ENCODE data around the gene SRPK1. TPM values are rescaled to one million over a fixed set of nuclear protein-coding genes. Genes with fewer than 3 reads are reported as not detected.

The SRPK1 gene
- total RNA-seq, 2 donors from 2014 or later: 13.8 to 51.6 TPM

- no peaks in the 10 kb centered on the region for H3K4me1 ChIP-seq (ENCODE audit: control insufficient read depth in 1 of 2, low read depth in 2 of 2)
- DNase-seq (ENCODE audit: low spot score): no peak
- no peak for ATAC-seq (ENCODE audit: insufficient number of reproducible peaks, low FRiP score, low read depth)
- no peak for TF ChIP-seq CTCF (IDR thresholded peaks at IDR 0.05)
- H3K36me3 ChIP-seq: peaks cover 5% of the 10 kb centered on the region
- no peak overlapping the region for H3K27ac ChIP-seq
- H3K27me3 ChIP-seq (replicated peaks; ENCODE audit: insufficient read depth): no peaks in the 10 kb centered on the region
- peaks cover 7% of the 10 kb centered on the region for H3K9me3 ChIP-seq
- no peak overlapping the region for H3K4me3 ChIP-seq
Observed at GRCh38 chr6:35876902-35877301, 44.0 kb downstream of the SRPK1 start.

GRCh38 chr6:35874730-35875129 lies 46.2 kb downstream of the SRPK1 start:
- Histone ChIP-seq H3K4me3 (no peak overlapping the region), H3K27ac (no peak overlapping the region), H3K36me3 (peaks cover 3% of the 10 kb centered on the region), H3K9me3 (no peaks in the 10 kb centered on the region), H3K27me3 (replicated peaks; ENCODE audit: insufficient read depth) (no peaks in the 10 kb centered on the region), H3K4me1 (ENCODE audit: control insufficient read depth in 1 of 2, low read depth in 2 of 2) (no peaks in the 10 kb centered on the region)
- no peak for TF ChIP-seq CTCF (IDR thresholded peaks at IDR 0.05)
- DNase-seq (ENCODE audit: low spot score) (no peak), ATAC-seq (ENCODE audit: insufficient number of reproducible peaks, low FRiP score, low read depth) (no peak)

- H3K9me3 ChIP-seq: no peaks in the 10 kb centered on the region
- ATAC-seq (ENCODE audit: insufficient number of reproducible peaks, low FRiP score, low read depth) (no peak), DNase-seq (ENCODE audit: low spot score) (no peak)
- no peaks in the 10 kb centered on the region for H3K4me1 ChIP-seq (ENCODE audit: control insufficient read depth in 1 of 2, low read depth in 2 of 2)
- peaks cover 5% of the 10 kb centered on the region for H3K36me3 ChIP-seq
- H3K27me3 ChIP-seq (replicated peaks; ENCODE audit: insufficient read depth): no peaks in the 10 kb centered on the region
- no peak for TF ChIP-seq CTCF (IDR thresholded peaks at IDR 0.05)
- no peak overlapping the region for H3K4me3 ChIP-seq
- no peak overlapping the region for H3K27ac ChIP-seq
Observed at GRCh38 chr6:35859367-35859766, 61.5 kb downstream of the SRPK1 start.

GRCh38 chr6:35857853-35858252 lies 63.0 kb downstream of the SRPK1 start:
- Histone ChIP-seq H3K9me3 (no peaks in the 10 kb centered on the region), H3K27ac (no peak overlapping the region), H3K36me3 (peaks cover 5% of the 10 kb centered on the region), H3K4me3 (no peak overlapping the region), H3K27me3 (replicated peaks; ENCODE audit: insufficient read depth) (no peaks in the 10 kb centered on the region), H3K4me1 (ENCODE audit: control insufficient read depth in 1 of 2, low read depth in 2 of 2) (no peaks in the 10 kb centered on the region)
- TF ChIP-seq CTCF (IDR thresholded peaks at IDR 0.05): no peak
- DNase-seq (ENCODE audit: low spot score): no peak
- ATAC-seq (ENCODE audit: insufficient number of reproducible peaks, low FRiP score, low read depth): no peak

GRCh38 chr6:35856250-35856649 lies 64.6 kb downstream of the SRPK1 start:
- no peak for TF ChIP-seq CTCF (IDR thresholded peaks at IDR 0.05)
- DNase-seq (ENCODE audit: low spot score) (no peak), ATAC-seq (ENCODE audit: insufficient number of reproducible peaks, low FRiP score, low read depth) (no peak)
- H3K4me3 ChIP-seq: no peak overlapping the region
- no peaks in the 10 kb centered on the region for H3K27me3 ChIP-seq (replicated peaks; ENCODE audit: insufficient read depth)
- H3K9me3 ChIP-seq: no peaks in the 10 kb centered on the region
- no peaks in the 10 kb centered on the region for H3K4me1 ChIP-seq (ENCODE audit: control insufficient read depth in 1 of 2, low read depth in 2 of 2)
- H3K36me3 ChIP-seq: peaks cover 5% of the 10 kb centered on the region
- no peak overlapping the region for H3K27ac ChIP-seq

Data from thoracic aorta (tissue), 2 donors.